ENCODE results near the gene MARK4.

The MARK4 gene

GRCh38 chr19:45342911-45343310 is 91.8 kb downstream of the MARK4 start:
- DNase-seq = no peak

- no peak for DNase-seq
Measured at GRCh38 chr19:45344621-45345505, 93.8 kb downstream of the MARK4 start.

GRCh38 chr19:45345506-45345860 is 94.4 kb downstream of the MARK4 start:
- DNase-seq = no peak

GRCh38 chr19:45346449-45346848 is 95.4 kb downstream of the MARK4 start:
- no peak for DNase-seq

GRCh38 chr19:45347570-45348366 is 96.7 kb downstream of the MARK4 start:
- no peak for DNase-seq

GRCh38 chr19:45348367-45349125 is 97.5 kb downstream of the MARK4 start:
- DNase-seq = no peak

- DNase-seq = no peak
Measured at GRCh38 chr19:45349126-45349415, 98.0 kb downstream of the MARK4 start.

- DNase-seq = no peak
Measured at GRCh38 chr19:45349430-45349941, 98.4 kb downstream of the MARK4 start.

- no peak for DNase-seq
Measured at GRCh38 chr19:45350477-45351058, 99.5 kb downstream of the MARK4 start.

- DNase-seq = no peak
Measured at GRCh38 chr19:45351401-45351952, 100.4 kb downstream of the MARK4 start.

GRCh38 chr19:45352062-45352461 is 101.0 kb downstream of the MARK4 start:
- no peak for DNase-seq

- no peak for DNase-seq
Measured at GRCh38 chr19:45352471-45352870, 101.4 kb downstream of the MARK4 start.

- no peak for DNase-seq
Measured at GRCh38 chr19:45352914-45353796, 102.1 kb downstream of the MARK4 start.

GRCh38 chr19:45354241-45354842 is 103.3 kb downstream of the MARK4 start:
- DNase-seq = no peak
